Stimulated activated CD8-positive, alpha-beta memory T cell treated with anti-CD3 and anti-CD28 coated beads, Interleukin-4, amount 100 ng/mL, for 24 hours (primary cell): ENCODE measurements around the gene KPTN.

ENCODE experiments used
- DNase-seq: peaks from one replicate; pipeline ENCODE4 v3.0.0-alpha.2; 2020; ENCODE audit warnings: low read depth

The KPTN gene

DNA sequence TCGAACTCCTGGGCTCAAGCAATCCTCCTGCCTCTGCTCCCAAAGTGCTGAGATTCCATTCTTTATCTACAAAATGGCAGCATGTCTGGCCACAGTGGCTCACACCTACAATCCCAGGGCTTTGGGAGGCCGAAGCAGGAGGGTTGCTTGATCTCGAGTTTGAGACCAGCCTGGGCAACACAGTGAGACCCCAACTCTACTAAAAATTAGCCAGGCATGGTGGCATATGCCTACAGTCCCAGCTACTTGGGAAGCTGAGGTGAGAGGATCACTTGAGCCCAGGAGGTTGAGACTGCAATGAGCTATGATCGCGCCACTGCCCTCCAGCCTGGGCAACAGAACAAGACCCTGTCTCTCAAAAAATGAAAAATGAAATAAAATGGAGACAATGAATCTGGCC, 24.7 kb upstream of the KPTN start:
- DNase-seq: no peak

DNA sequence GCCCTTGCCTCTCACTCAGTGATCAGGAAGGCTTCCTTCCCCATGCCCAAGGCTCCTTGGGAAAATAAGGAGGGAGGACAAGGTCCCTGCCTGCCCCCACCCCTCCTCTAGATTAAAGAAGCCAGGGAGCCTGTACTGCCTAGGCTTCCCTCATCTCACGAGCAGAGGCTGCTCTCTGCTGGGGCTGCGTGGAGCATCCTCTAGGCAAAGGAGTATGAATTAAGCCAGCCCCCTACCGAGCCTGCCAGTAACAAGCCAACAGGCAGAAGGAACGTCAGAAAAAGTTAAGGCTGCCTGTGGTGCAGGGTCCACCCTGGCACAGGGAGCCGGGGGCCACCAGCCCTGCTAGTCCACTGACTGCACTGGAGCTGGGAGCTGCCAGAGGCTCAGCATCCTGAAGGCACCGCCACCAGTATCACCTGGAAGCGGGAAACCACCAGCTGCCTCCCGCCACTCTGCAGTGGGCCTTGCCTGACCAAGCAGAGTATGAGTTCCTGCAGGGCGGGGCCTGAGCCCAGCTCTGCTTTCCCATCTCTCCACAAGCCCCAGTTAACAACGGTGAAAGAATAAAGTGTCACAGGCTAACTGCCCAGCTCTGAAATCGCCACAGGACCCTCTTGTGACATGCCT, 24.0 kb upstream of the KPTN start:
- no peak for DNase-seq

DNA sequence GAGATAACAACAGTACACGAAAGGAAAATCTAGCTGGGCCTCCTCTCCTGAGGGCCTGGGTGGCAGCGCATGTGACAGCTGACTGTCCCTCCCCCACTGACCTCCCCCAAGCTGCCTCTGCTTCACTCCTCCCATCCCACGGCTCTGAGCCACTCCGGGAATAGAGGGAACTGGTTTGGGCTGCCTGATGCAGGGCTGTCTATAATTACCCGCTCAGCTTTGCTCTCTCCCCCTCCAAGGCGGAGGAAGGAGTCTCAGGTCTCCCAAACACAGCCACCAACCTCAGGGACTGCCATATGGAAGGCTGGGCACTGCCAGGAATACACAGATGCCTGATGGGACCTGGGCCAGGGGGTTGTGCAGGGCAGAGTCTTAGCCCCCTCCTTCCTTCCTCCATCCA, 23.0 kb upstream of the KPTN start:
- DNase-seq: no peak

GRCh38 chr19:47506459-47506858, 22.4 kb upstream of the KPTN start:
- no peak for DNase-seq

- DNase-seq: no peak
These were observed 21.5 kb upstream of the KPTN start for GRCh38 chr19:47505506-47505905.

GRCh38 chr19:47503826-47504150, 19.8 kb upstream of the KPTN start:
- DNase-seq: no peak

GRCh38 chr19:47503130-47503825, 19.3 kb upstream of the KPTN start:
- no peak for DNase-seq

DNA sequence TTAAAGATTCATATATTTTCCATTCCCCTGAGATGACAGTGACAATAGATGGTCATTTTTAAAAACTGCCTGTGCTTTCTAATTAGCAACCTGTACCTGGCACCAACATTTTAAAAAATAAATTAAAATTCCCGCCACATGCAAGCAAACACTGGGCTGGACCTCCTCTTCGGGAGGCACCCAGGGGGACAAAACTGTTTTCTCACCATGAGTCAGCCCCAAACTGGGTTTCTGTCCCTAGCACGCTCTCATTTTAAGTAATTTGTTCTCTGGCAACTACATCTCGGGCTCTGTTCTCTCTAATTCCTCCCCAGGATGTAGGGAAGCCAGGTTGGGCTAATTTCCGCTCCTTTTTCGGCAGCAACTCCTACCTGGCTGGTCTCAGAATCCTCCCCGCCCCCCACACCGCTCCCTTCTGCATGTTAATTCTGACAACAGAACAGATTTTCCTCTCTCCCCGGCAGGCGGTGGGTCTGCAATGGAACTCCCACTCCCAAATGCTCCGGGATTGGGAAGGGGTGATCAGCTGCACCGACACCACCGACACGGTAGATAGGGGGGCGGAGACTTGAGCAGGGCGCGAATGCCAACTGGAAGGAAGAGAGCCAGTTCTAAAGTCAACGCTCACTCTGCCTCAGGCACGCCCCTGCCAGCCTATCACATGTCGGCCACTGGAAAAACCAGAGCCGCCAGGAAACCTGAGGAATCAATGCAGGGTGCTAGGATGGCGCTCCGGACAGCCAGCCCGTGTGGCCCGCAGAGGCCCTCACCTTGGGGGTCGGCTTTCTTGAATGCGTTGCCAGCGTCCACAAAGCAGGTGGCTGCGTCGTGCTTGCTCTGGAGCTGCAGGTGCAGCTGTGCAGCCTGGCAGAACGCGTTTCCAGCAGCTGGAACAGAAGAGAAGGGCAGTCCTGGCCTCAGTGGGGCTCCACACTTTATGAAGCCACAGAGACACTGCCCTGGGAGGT, 16.1 kb upstream of the KPTN start:
- no peak for DNase-seq

DNA sequence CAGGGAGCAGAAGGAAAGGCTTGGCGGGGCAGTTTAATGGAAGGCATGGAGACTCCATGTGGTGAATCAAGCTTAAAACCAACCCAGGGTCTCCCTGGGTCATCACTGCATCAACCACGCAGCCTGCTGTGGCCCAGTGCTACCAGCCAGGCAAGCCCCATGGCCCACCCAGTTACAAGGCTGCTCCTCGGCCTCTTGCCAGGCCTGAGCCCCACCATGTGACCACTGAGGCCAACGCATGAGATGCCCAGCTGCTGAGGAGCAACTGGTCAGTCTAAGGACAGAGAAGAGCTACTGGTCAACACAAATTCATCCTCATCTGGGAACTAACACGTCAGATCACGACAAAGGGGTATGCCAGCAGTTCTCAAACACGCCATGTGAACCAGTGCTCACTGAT, 15.4 kb upstream of the KPTN start:
- no peak for DNase-seq

GRCh38 chr19:47498561-47498960, 14.5 kb upstream of the KPTN start:
- DNase-seq: no peak

- no peak for DNase-seq
These were observed 14.0 kb upstream of the KPTN start for GRCh38 chr19:47497821-47498520.

- DNase-seq: no peak
These were observed 13.2 kb upstream of the KPTN start for GRCh38 chr19:47497050-47497766.

- no peak for DNase-seq
These were observed 11.7 kb upstream of the KPTN start for GRCh38 chr19:47495478-47496372.

- DNase-seq: no peak
These were observed 10.7 kb upstream of the KPTN start for GRCh38 chr19:47494729-47495128.

- no peak for DNase-seq
These were observed 10.2 kb upstream of the KPTN start for GRCh38 chr19:47494211-47494547.

DNA sequence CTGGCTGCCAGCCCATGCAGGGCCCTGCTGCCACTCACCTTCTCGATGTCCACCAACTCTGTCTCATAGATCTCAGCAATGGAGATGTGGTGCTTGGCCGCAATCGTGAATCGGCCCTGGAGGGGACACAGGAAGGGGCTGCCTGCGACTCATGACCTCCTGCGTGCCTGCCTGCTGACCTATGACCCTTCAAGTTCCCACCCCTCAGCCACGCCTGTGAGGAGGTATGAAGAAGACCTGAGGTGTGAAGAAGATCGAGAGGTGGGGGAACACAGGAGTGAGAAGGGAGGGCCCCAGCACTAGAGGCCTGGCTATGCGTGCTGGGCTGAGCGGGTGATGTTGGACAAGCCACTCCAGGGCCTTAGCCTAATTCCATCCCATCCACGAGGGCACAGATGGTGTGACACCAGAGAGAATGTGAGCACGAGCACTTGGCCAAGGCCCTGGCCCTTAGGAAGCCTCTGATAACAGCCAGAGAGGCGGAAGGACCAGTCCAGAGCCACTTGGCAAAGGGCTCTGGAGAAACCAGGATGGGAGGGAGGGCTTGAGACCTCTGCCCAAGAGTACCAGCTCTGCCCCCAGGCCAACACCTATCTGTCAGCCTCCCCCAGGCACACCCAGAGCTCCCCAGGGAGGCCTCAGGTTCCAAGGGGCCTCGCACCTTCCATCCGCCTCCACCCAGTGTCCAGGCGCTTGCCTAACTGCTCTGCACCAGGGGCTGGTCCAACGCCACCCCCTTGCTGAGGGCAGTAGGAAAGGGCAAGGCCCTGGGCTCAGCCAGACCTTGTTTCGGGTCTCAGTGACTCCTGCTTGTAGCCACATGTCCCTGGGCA, 9.6 kb upstream of the KPTN start:
- no peak for DNase-seq

DNA sequence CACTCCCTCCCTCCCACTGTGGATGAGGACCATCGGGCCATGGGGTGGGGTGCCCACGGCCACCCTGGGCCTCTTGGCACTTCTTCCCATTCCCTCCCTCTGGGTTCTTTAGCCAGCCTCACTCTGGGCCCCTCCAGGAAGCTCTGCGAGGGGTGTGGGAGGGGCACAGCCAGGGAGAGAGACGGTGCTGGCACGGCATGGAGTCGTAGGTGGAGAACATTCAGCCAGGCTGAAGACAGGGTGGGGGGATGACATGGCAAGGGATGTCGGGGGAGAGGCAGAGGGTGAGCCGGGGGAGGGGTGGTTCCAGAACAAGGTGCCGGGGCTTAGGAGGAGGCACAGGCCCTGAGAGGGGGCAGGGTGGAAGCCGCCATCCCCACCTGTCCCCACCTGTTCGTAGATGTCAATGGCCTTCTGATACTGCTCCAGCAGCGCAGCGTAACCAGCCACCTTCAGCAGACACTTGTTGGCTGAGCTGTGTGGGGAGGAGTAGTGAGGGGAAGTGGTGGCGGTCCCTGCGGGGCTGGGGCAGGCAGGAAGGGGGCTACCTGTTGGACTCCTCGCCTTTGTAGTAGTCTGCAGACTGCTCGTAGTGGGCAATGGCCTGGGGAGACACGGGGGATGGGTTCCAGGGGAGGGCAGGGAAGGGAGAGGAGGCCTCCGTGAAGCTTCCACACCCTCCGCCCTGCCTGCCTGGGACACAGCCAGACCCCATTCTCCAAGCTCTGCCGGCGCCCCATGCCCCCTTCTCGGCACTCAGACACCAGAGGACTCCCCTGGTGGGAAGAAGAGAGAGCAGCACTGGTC, 8.8 kb upstream of the KPTN start:
- no peak for DNase-seq

GRCh38 chr19:47492137-47492533, 8.1 kb upstream of the KPTN start:
- no peak for DNase-seq
